A549 (cell line): ENCODE measurements around the gene CD7. TPM values are rescaled to one million over a fixed set of nuclear protein-coding genes. Genes with fewer than 3 reads are reported as not detected.

Source experiments
- ATAC-seq, 2 experiments: fragments of 200-7000 bp in 1 of 2; fragments of >200 bp in 1 of 2; cut with Nextera tagmentation in 1 of 2; cut with Tn5 transposase in 1 of 2; 3 replicates each; pipeline versions ENCODE4 v1.8.0 to v1.9.1; 2018 to 2020; ENCODE audit warnings: mild to moderate bottlenecking in 1 of 2, moderate library complexity in 1 of 2
- CTCF ChIA-PET: fragments of 300-600 bp; sonication (Branson Sonifier 250); formaldehyde crosslinking; extraction: SDS; loops from one replicate; lab custom pipeline; 2021; ENCODE audit warnings: antibody characterized with exemption, inconsistent platforms; lab: Yijun Ruan, JAX
- POLR2A ChIA-PET: fragments of 350-600 bp; formaldehyde crosslinking; extraction: SDS; loops from one replicate; lab custom pipeline; 2021; ENCODE audit warnings: antibody characterized with exemption, inconsistent platforms; lab: Yijun Ruan, JAX
- DNase-seq, 2 experiments: peaks; one replicate each; pipeline versions ENCODE4 v3.0.0 to v3.0.0-alpha.2; 2011 to 2016; ENCODE audit warnings: low read depth in 1 of 2, low spot score in 1 of 2
- FAIRE-seq: peaks from 2 replicates; lab custom pipeline; 2011; peaks lifted over from hg19 to GRCh38; lab: Jason Lieb, UNC
- H3K27ac ChIP-seq, 2 experiments: fragments of >200 bp; sonication (Bioruptor Twin); formaldehyde crosslinking; 3 replicates each; pipeline ENCODE4 v1.5.1; 2016 to 2017
- H3K4me1 ChIP-seq: fragments of >200 bp; sonication (Bioruptor Twin); formaldehyde crosslinking; 3 replicates; pipeline ENCODE4 v1.6.1; 2016
- H3K4me2 ChIP-seq: fragments of >200 bp; sonication (Bioruptor Twin); formaldehyde crosslinking; 3 replicates; pipeline ENCODE4 v1.6.1; 2016
- H3K4me3 ChIP-seq: fragments of >200 bp; sonication (Bioruptor Twin); formaldehyde crosslinking; 3 replicates; pipeline ENCODE4 v1.5.1; 2016
- H3K9me3 ChIP-seq: fragments of >200 bp; sonication (Bioruptor Twin); formaldehyde crosslinking; 3 replicates; pipeline ENCODE4 v1.6.1; 2016
- ATOH8 ChIP-seq: fragments of 250-450 bp; sonication (Bioruptor Pico); IDR thresholded peaks from 2 replicates; pipeline ENCODE4 v1.5.0; 2020; ENCODE audit warnings: low read depth, mild to moderate bottlenecking, moderate library complexity
- CEBPB ChIP-seq, 2 experiments: fragments of >200 bp in 1 of 2; sonication (Bioruptor Twin) in 1 of 2; formaldehyde crosslinking in 1 of 2; IDR thresholded peaks; 2 replicates each; pipeline ENCODE4 v1.6.1; 2012 to 2016
- EP300 ChIP-seq, 2 experiments: fragments of >200 bp; sonication (Bioruptor Twin); formaldehyde crosslinking; IDR thresholded peaks; 2 replicates in 1 of 2; 3 replicates in 1 of 2; pipeline ENCODE4 v1.6.1; 2016 to 2017
- ESRRA ChIP-seq: fragments of 150-350 bp; IDR thresholded peaks from 2 replicates; pipeline ENCODE4 v1.6.1; 2014; ENCODE audit warnings: mild to moderate bottlenecking, low read length, borderline replicate concordance
- FOSL2 ChIP-seq, 2 experiments: fragments of 450-650 bp in 1 of 2; fragments of >200 bp in 1 of 2; sonication (Bioruptor Twin) in 1 of 2; formaldehyde crosslinking; IDR thresholded peaks; 2 replicates each; pipeline versions ENCODE4 v1.5.0 to v1.6.1; 2016 to 2020; ENCODE audit warnings: mild to moderate bottlenecking in 1 of 2, moderate library complexity in 1 of 2
- HES2 ChIP-seq: fragments of >200 bp; sonication (Bioruptor Twin); formaldehyde crosslinking; IDR thresholded peaks from 2 replicates; pipeline ENCODE4 v1.6.1; 2016
- HOXA7 ChIP-seq: fragments of 250-450 bp; sonication (Bioruptor Pico); IDR thresholded peaks from 2 replicates; pipeline ENCODE4 v1.5.0; 2020; ENCODE audit warnings: mild to moderate bottlenecking, moderate library complexity
- HOXB13 ChIP-seq: fragments of 250-450 bp; sonication (Bioruptor Pico); IDR thresholded peaks from 2 replicates; pipeline ENCODE4 v1.5.0; 2020; ENCODE audit warnings: low read depth, mild to moderate bottlenecking, moderate library complexity
- MAX ChIP-seq: IDR thresholded peaks from 2 replicates; pipeline ENCODE4 v1.6.1; 2012
- NFE2L2 ChIP-seq: fragments of 150-350 bp; conservative IDR thresholded peaks from 2 replicates; pipeline ENCODE4 v1.6.1; 2014; ENCODE audit warnings: low read length
- NPAS2 ChIP-seq: fragments of 250-450 bp; sonication (Bioruptor Pico); IDR thresholded peaks from 2 replicates; pipeline ENCODE4 v1.8.0; 2022; ENCODE audit warnings: mild to moderate bottlenecking, moderate library complexity, borderline replicate concordance
- PBX3 ChIP-seq: IDR thresholded peaks from 2 replicates; pipeline ENCODE4 v1.6.1; 2012
- POLR2A ChIP-seq: IDR thresholded peaks from 2 replicates; pipeline ENCODE4 v1.6.1; 2012; ENCODE audit warnings: mild to moderate bottlenecking, low read length
- RCOR1 ChIP-seq: fragments of 150-350 bp; IDR thresholded peaks from 2 replicates; pipeline ENCODE4 v1.6.1; 2014; ENCODE audit warnings: antibody characterized with exemption, low read length, low read depth
- REST ChIP-seq: fragments of 200-600 bp; sonication (generic); IDR thresholded peaks from 2 replicates; pipeline ENCODE4 v1.6.1; 2016; ENCODE audit warnings: antibody characterized with exemption, mild to moderate bottlenecking, moderate library complexity
- TP53 ChIP-seq: fragments of 250-450 bp; sonication (Bioruptor Pico); IDR thresholded peaks from 2 replicates; pipeline ENCODE4 v1.5.0; 2021; ENCODE audit warnings: mild to moderate bottlenecking, moderate library complexity
- WGBS: methylation state at CpG from one replicate; pipeline ENCODE4 v1.1.6; 2017; ENCODE audit errors: missing lambda C conversion rate; 5-methylcytosine and 5-hydroxymethylcytosine counted together
- polyA plus RNA-seq, 4 experiments: library from polyadenylated mRNA; depleted of rRNA in 3 of 4; stranded (reverse); fragments of >200 nt; fragmentation: RNase III in 1 of 4; extraction: RNeasy Plus Mini Kit Qiagen cat#74134 plus additional on column Dnase treatment in 1 of 4; gene quantifications; 2 replicates in 3 of 4; 3 replicates in 1 of 4; pipeline ENCODE4 v1.2.3, GENCODE V29; 2011 to 2017

CD7 gene
- polyA plus RNA-seq, 2 of the 4 experiments (the other 2 are of a cell fraction) = not detected

- ChIA-PET CTCF (interaction anchor here (14.9 to 15.6 kb wide), 2 partner anchors 14 to 79 kb away, joined by 289 to 343 read pairs; no protein-coding TSS in a partner anchor), POLR2A (no interaction called here)
- TF ChIP-seq HES2 = no peak
- TF ChIP-seq EP300 (IDR thresholded peaks at IDR 0.05) = no peak
- TF ChIP-seq TP53 = no peak
- no peak for TF ChIP-seq NPAS2
- TF ChIP-seq CEBPB (IDR thresholded peaks at IDR 0.05) = no peak
- TF ChIP-seq PBX3 = no peak
- TF ChIP-seq NFE2L2 = no peak
- TF ChIP-seq FOSL2 (IDR thresholded peaks at IDR 0.05) = no peak
- TF ChIP-seq FOSL2 (CRISPR knock-in tag; IDR thresholded peaks at IDR 0.05) = no peak
- TF ChIP-seq ESRRA = no peak
- no peak for TF ChIP-seq MAX
- no peak for TF ChIP-seq POLR2A
- TF ChIP-seq RCOR1 = no peak
- no peak for TF ChIP-seq HOXA7 (CRISPR knock-in tag)
- TF ChIP-seq ATOH8 (CRISPR knock-in tag) = no peak
- no peak for TF ChIP-seq HOXB13 (CRISPR knock-in tag)
- Histone ChIP-seq H3K4me1 (peaks cover 12% of the 10 kb centered on the region; the same call in 2 of the 3 replicates), H3K9me3 (no peaks in the 10 kb centered on the region), H3K27ac (no peak overlapping the region), H3K4me2 (no peak overlapping the region), H3K4me3 (no peak overlapping the region)
- 87% methylated on average over 76 of the region's 76 CpGs for WGBS
- no peak for ATAC-seq
- no peak for FAIRE-seq
- DNase-seq = no peak
Observed at GRCh38 chr17:82318772-82319606, 1.6 kb upstream of the CD7 start.

- no peak for FAIRE-seq
Observed at GRCh38 chr17:82318169-82318498, 726 bp upstream of the CD7 start.

More at GRCh38 chr17:82318169-82318498, 726 bp upstream of the CD7 start:
- no peaks in the 10 kb centered on the region for H3K9me3 ChIP-seq
- H3K27ac ChIP-seq = no peak overlapping the region
- CTCF ChIA-PET = interaction anchor here (0.6 to 2.4 kb wide), 5 partner anchors 17 to 83 kb away, joined by 3 to 41 read pairs (median 3); no protein-coding TSS in a partner anchor
- ATAC-seq = no peak
- no peak for DNase-seq
- 95% methylated on average over 20 of the region's 20 CpGs for WGBS
- no peak for TF ChIP-seq HOXB13 (CRISPR knock-in tag)
- TF ChIP-seq REST = no peak
- TF ChIP-seq, all 56 proteins: peak for 0
- no peak overlapping the region for H3K4me2 ChIP-seq
- POLR2A ChIA-PET = no interaction called here
- no peak overlapping the region for H3K4me3 ChIP-seq
- H3K4me1 ChIP-seq = peaks cover 12% of the 10 kb centered on the region; the same call in 2 of the 3 replicates
